Astrocyte (in vitro differentiated cells and primary cell): Measurements from ENCODE around the gene ROM1.

Experiments
- EZH2 ChIP-seq: IDR thresholded peaks from 2 replicates; pipeline ENCODE4 v1.6.1; 2012; ENCODE audit warnings: mild to moderate bottlenecking, low read length, inconsistent platforms; ENCODE audit not compliant: insufficient read depth
- TF ChIP-seq, protein P1 (sequence below): IDR thresholded peaks from 2 replicates; pipeline ENCODE4 v1.5.1; 2011; ENCODE audit warnings: low read depth, mild to moderate bottlenecking, inconsistent platforms, low read length, moderate library complexity; ENCODE audit not compliant: insufficient read depth

DNA sequence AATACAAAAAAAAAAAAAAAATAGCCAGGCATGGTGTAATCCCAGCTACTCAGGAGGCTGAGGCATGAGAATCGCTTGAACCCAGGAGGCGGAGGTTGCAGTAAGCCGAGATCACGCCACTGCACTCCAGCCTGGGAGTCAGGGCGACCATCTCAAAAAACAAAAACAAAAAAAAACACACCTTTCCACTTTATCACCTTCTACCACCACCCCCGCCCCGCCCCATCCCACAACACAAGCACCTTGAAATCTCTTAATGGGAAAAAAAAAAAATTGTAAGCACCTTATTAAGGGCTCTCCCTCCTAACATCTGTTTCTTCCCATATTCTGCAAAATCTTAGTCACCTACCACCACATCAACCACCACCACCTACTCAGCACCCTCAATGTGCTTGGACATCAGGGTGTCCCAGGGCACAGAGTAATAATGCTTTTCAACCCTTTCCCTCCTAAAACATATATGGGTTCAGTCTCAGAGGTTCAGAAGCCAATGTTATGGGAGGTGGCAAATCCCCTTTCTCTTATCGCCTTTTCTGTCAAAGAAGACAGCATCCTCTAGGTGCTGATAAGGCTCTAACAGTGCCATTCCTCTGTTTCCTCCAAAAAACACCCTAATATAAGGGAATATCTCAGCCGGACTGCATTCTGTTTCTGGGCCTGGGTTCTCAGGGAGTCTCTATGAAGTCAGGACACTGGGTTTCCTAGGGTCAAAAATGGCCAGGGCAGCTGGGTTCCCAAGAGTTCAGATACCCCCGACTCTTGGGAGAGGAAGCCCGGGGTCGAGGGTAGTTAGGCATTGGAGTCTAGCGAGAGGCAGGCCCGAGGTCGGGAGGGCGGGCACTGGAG is 39.3 kb downstream of the ROM1 start:
- no peak for TF ChIP-seq EZH2
- TF ChIP-seq, protein P1, sequence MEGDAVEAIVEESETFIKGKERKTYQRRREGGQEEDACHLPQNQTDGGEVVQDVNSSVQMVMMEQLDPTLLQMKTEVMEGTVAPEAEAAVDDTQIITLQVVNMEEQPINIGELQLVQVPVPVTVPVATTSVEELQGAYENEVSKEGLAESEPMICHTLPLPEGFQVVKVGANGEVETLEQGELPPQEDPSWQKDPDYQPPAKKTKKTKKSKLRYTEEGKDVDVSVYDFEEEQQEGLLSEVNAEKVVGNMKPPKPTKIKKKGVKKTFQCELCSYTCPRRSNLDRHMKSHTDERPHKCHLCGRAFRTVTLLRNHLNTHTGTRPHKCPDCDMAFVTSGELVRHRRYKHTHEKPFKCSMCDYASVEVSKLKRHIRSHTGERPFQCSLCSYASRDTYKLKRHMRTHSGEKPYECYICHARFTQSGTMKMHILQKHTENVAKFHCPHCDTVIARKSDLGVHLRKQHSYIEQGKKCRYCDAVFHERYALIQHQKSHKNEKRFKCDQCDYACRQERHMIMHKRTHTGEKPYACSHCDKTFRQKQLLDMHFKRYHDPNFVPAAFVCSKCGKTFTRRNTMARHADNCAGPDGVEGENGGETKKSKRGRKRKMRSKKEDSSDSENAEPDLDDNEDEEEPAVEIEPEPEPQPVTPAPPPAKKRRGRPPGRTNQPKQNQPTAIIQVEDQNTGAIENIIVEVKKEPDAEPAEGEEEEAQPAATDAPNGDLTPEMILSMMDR, result no peak
